Heart left ventricle (tissue), 13 donors: ENCODE measurements around the gene MVD.

Source experiments
- CTCF ChIP-seq, 12 donors: fragments of 200-600 bp; sonication (generic) in 4 of 12; IDR thresholded peaks; one replicate each; pipeline versions ENCODE4 v1.5.0 to v1.8.0; 2018 to 2022; ENCODE audit warnings: antibody characterized with exemption in 12 of 12, mild to moderate bottlenecking in 5 of 12
- POLR2A ChIP-seq, 2 donors: fragments of 450-650 bp; IDR thresholded peaks; one replicate each; pipeline ENCODE4 v1.6.1; 2017; ENCODE audit warnings: antibody characterized with exemption in 2 of 2, mild to moderate bottlenecking in 2 of 2, moderate library complexity in 2 of 2
- donor health status: ischemic (EF 13 %, LVEDD 7.1; RV severe dilation, severe dysfunction).
- donor health status: DM: no; HTN: yes; CAD: no.
- donor health status: DM: no; HTN: no; CAD: no.
- donor health status: ischemic (EF 25% LVEDD 6.9; RV normal size, moderate dysfunction).
- donor health status: ischemic (EF 25% LVEDD 5.7; RV mildly dilated, moderate dysfunction).
- donor health status: ischemic (EF 35%, LVEDD 5.7; RV mildly dilated, moderate dysfunction).
- donor health status: nonischemic (EF 11% LVEDD 7.7; RV severe dilation, severe dysfunction).
- donor health status: DM: yes; HTN: yes; CAD: no.
- donor health status: PGD.
- donor health status: ischemic (EF 29% LVEDD 5.4; RV normal size, mild dysfunction).
- donor health status: nonischemic (EF 23%, LVEDD 6.1; RV moderate dilation, normal function).

- TF ChIP-seq CTCF (IDR thresholded peaks at IDR 0.05) = peak in 8 of 12 donors; percentile 9 to 39 (median 26)
- TF ChIP-seq POLR2A (IDR thresholded peaks at IDR 0.05) = no peak
Observed at GRCh38 chr16:88633684-88634140, 29.2 kb downstream of the MVD start.
